GM18526 (cell line): ENCODE measurements around the gene SORCS2.

ENCODE experiments used
- POLR2A ChIP-seq: IDR thresholded peaks from 3 replicates; pipeline ENCODE4 v1.6.1; 2011; ENCODE audit not compliant: insufficient read length; ENCODE audit errors: extremely low read depth

Gene SORCS2

GRCh38 chr4:7552466-7552865 lies 360.1 kb downstream of the SORCS2 start:
- TF ChIP-seq POLR2A = no peak

- TF ChIP-seq POLR2A = no peak
These were observed 360.9 kb downstream of the SORCS2 start for GRCh38 chr4:7553280-7553679.

- TF ChIP-seq POLR2A = no peak
These were observed 362.6 kb downstream of the SORCS2 start for GRCh38 chr4:7554905-7555304.

GRCh38 chr4:7556558-7556957 lies 364.2 kb downstream of the SORCS2 start:
- TF ChIP-seq POLR2A = no peak

GRCh38 chr4:7557456-7557855 lies 365.1 kb downstream of the SORCS2 start:
- no peak for TF ChIP-seq POLR2A

- TF ChIP-seq POLR2A = no peak
These were observed 366.1 kb downstream of the SORCS2 start for GRCh38 chr4:7558436-7558835.

- TF ChIP-seq POLR2A = no peak
These were observed 367.0 kb downstream of the SORCS2 start for GRCh38 chr4:7559316-7559715.

- no peak for TF ChIP-seq POLR2A
These were observed 367.5 kb downstream of the SORCS2 start for GRCh38 chr4:7559741-7560395.

- no peak for TF ChIP-seq POLR2A
These were observed 369.2 kb downstream of the SORCS2 start for GRCh38 chr4:7561557-7561956.

- TF ChIP-seq POLR2A = no peak
These were observed 371.9 kb downstream of the SORCS2 start for GRCh38 chr4:7564242-7564641.

GRCh38 chr4:7565483-7565882 lies 373.1 kb downstream of the SORCS2 start:
- no peak for TF ChIP-seq POLR2A

GRCh38 chr4:7569810-7570783 lies 377.8 kb downstream of the SORCS2 start:
- TF ChIP-seq POLR2A = no peak

GRCh38 chr4:7571001-7571400 lies 378.7 kb downstream of the SORCS2 start:
- TF ChIP-seq POLR2A = no peak

GRCh38 chr4:7571701-7572100 lies 379.4 kb downstream of the SORCS2 start:
- no peak for TF ChIP-seq POLR2A

GRCh38 chr4:7572894-7573293 lies 380.6 kb downstream of the SORCS2 start:
- no peak for TF ChIP-seq POLR2A

GRCh38 chr4:7573576-7574091 lies 381.3 kb downstream of the SORCS2 start:
- TF ChIP-seq POLR2A = no peak
